Peyer's patch (tissue), 4 donors: ENCODE measurements around the gene KRTAP5-2.

ENCODE experiments used
- CTCF ChIP-seq, 6 experiments: fragments of 450-650 bp in 4 of 6; fragments of 200-600 bp in 2 of 6; sonication (generic) in 1 of 6; IDR thresholded peaks; one replicate each; pipeline ENCODE4 v1.5.1; 2017 to 2019; ENCODE audit warnings: antibody characterized with exemption in 6 of 6, mild to moderate bottlenecking in 3 of 6, moderate library complexity in 1 of 6
- POLR2A ChIP-seq, 2 donors: fragments of 450-650 bp; IDR thresholded peaks; one replicate each; pipeline ENCODE4 v1.5.1; 2017; ENCODE audit warnings: antibody characterized with exemption in 2 of 2, mild to moderate bottlenecking in 2 of 2, moderate library complexity in 2 of 2

- no peak for TF ChIP-seq POLR2A (IDR thresholded peaks at IDR 0.05)
- no peak for TF ChIP-seq CTCF (IDR thresholded peaks at IDR 0.05)
These were observed 32.2 kb upstream of the KRTAP5-2 start for GRCh38 chr11:1630271-1630670.
